GM18517 (cell line): ENCODE measurements around the gene TIMM10B.

ENCODE experiments used
- ATAC-seq: cut with Tn5 transposase; IDR thresholded peaks from one replicate; pipeline ENCODE4 v1.9.1; 2021; ENCODE audit warnings: mild to moderate bottlenecking, moderate library complexity; ENCODE audit not compliant: unreplicated experiment

TIMM10B gene

GRCh38 chr11:6481012-6481923 is at the start of gene TIMM10B, which contains the start of gene ARFIP2:
Gene TIMM10B, plus strand, starts transcription at chr11:6481501. Its CDS starts 16 bp downstream, at chr11:6481517.
Gene ARFIP2, minus strand, starts transcription at chr11:6481331. Its CDS starts 910 bp downstream, at chr11:6480421.
- ATAC-seq = peak; percentile 98

- no peak for ATAC-seq
Measured at GRCh38 chr11:6431861-6432260, 49.4 kb upstream of the TIMM10B start.

GRCh38 chr11:6433998-6434660 is 47.2 kb upstream of the TIMM10B start:
- peak; percentile 58 for ATAC-seq

GRCh38 chr11:6437423-6437822 is 43.9 kb upstream of the TIMM10B start:
- ATAC-seq = no peak

- no peak for ATAC-seq
Measured at GRCh38 chr11:6437993-6438392, 43.3 kb upstream of the TIMM10B start.

GRCh38 chr11:6438979-6439571 is 42.2 kb upstream of the TIMM10B start:
- ATAC-seq = no peak

- ATAC-seq = no peak
Measured at GRCh38 chr11:6440906-6441358, 40.4 kb upstream of the TIMM10B start, which contains the start of gene HPX. Gene HPX, minus strand, starts transcription at chr11:6440987. Its CDS starts 24 bp downstream, at chr11:6440963.

- ATAC-seq = no peak
Measured at GRCh38 chr11:6442441-6442840, 38.9 kb upstream of the TIMM10B start.

GRCh38 chr11:6443269-6444003 is 37.9 kb upstream of the TIMM10B start:
- peak; percentile 72 for ATAC-seq

GRCh38 chr11:6448574-6448973 is 32.7 kb upstream of the TIMM10B start:
- no peak for ATAC-seq

GRCh38 chr11:6452219-6452618 is 29.1 kb upstream of the TIMM10B start:
- no peak for ATAC-seq

- no peak for ATAC-seq
Measured at GRCh38 chr11:6453152-6453551, 28.1 kb upstream of the TIMM10B start.

GRCh38 chr11:6455070-6455469 is 26.2 kb upstream of the TIMM10B start:
- no peak for ATAC-seq

- ATAC-seq = no peak
Measured at GRCh38 chr11:6456361-6457073, 24.8 kb upstream of the TIMM10B start.

GRCh38 chr11:6457581-6458320 is 23.6 kb upstream of the TIMM10B start:
- no peak for ATAC-seq

- no peak for ATAC-seq
Measured at GRCh38 chr11:6458352-6459098, 22.8 kb upstream of the TIMM10B start.

- no peak for ATAC-seq
Measured at GRCh38 chr11:6459099-6459450, 22.2 kb upstream of the TIMM10B start.

GRCh38 chr11:6468712-6469495 is 12.4 kb upstream of the TIMM10B start:
- peak; percentile 67 for ATAC-seq
